ENCODE results near the gene P2RX5. TPM values are rescaled to one million over a fixed set of nuclear protein-coding genes. Genes with fewer than 3 reads are reported as not detected.
"Not testable (repeated sequence)": the region's sequence is repeated elsewhere in the genome, so short reads cannot be mapped to it uniquely, and the experiment has no call there.

The P2RX5 gene
- total RNA-seq = 0.20 and 0.44 TPM in 2 replicates

GRCh38 chr17:3695723-3696411 lies at the start of gene P2RX5:
P2RX5 (minus strand) TSS chr17:3696155; CDS start chr17:3696005, 150 bp downstream.
- DNase-seq (ENCODE audit: low read depth in 2 of 2) = peak; percentile 18 to 19

DNA sequence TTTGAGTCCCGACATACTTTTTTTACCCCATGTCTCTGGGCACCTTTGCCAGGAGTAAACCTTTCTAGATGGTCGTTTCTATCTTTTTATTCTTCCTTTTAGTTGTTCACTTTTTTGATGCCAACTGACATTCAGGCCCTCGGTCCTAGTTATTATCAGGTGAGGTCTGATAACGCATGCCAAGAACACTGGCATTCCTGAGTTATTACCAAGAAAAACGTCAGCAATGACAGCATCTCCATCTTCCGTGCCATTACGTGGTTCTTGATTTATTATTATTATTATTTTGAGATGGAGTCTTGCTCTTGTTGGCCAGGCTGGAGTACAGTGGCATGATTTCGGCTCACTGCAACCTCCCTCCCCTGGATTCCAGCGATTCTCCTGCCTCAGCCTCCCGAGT lies 49.1 kb upstream of the P2RX5 start:
- DNase-seq (ENCODE audit: low read depth in 2 of 2) = no peak

- DNase-seq (ENCODE audit: low read depth in 2 of 2) = no peak
Measured at GRCh38 chr17:3744014-3744413, 48.1 kb upstream of the P2RX5 start.

- no peak for DNase-seq (ENCODE audit: low read depth in 2 of 2)
Measured at GRCh38 chr17:3740611-3741073, 44.7 kb upstream of the P2RX5 start.

GRCh38 chr17:3739422-3740124 lies 43.6 kb upstream of the P2RX5 start:
- no peak for DNase-seq (ENCODE audit: low read depth in 2 of 2)

GRCh38 chr17:3738562-3739295 lies 42.8 kb upstream of the P2RX5 start:
- no peak for DNase-seq (ENCODE audit: low read depth in 2 of 2)

- no peak for DNase-seq (ENCODE audit: low read depth in 2 of 2)
Measured at GRCh38 chr17:3735515-3735914, 39.6 kb upstream of the P2RX5 start.

- DNase-seq (ENCODE audit: low read depth in 2 of 2) = not testable (repeated sequence)
Measured at GRCh38 chr17:3734911-3735276, 38.9 kb upstream of the P2RX5 start.

- peak in 1 of 2 donors; percentile 48 for DNase-seq (ENCODE audit: low read depth in 2 of 2)
Measured at GRCh38 chr17:3732210-3732621, 36.3 kb upstream of the P2RX5 start.

DNA sequence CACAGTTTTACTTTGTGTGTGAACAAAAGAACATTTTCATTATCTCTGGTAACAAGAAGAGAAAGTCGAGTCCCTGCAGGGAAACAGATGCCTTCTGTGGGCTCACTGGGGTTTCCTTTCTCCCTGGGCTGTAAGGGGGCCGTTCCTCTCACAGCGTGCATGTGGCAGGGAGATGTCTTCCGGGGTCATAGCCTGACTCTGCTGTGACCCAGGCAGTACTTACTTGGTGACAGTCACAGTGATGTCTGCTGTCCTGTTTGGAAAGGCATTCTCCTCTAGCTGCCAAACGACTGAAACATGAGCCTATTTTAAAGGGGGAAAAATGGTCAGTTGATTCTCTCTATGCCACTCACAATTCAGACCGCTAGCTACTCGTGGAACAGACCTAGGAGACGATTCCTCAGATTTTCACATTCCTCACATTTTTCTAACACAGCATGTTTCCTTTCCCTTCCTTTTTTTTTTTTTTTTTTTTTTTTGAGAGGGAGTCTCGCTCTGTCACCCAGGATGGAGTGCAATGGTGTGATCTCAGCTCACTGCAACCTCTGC lies 35.0 kb upstream of the P2RX5 start:
- no peak for DNase-seq (ENCODE audit: low read depth in 2 of 2)

- DNase-seq (ENCODE audit: low read depth in 2 of 2) = no peak
Measured at GRCh38 chr17:3729881-3730280, 33.9 kb upstream of the P2RX5 start.

GRCh38 chr17:3728099-3728498 lies 32.1 kb upstream of the P2RX5 start:
- DNase-seq (ENCODE audit: low read depth in 2 of 2) = not testable (repeated sequence)

DNA sequence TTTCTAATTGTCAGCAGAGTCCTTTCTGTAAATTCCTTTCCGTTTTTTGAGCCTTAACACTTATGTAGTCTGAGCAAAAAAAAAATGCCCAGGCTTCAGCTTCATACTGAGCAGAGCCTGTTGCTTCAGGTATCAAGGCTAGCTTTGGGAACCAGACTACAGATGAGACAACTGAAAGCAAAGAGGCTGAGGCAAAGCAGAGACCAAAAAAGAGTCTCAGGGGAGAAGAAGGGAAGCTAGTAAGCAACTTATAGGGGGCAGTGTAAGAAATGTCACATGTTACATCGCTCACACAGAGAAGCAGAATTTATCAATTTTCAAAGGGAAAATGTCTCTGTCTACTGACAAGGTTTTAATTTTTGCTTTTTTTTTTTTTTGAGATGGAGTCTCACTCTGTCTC lies 31.1 kb upstream of the P2RX5 start:
- no peak for DNase-seq (ENCODE audit: low read depth in 2 of 2)

DNA sequence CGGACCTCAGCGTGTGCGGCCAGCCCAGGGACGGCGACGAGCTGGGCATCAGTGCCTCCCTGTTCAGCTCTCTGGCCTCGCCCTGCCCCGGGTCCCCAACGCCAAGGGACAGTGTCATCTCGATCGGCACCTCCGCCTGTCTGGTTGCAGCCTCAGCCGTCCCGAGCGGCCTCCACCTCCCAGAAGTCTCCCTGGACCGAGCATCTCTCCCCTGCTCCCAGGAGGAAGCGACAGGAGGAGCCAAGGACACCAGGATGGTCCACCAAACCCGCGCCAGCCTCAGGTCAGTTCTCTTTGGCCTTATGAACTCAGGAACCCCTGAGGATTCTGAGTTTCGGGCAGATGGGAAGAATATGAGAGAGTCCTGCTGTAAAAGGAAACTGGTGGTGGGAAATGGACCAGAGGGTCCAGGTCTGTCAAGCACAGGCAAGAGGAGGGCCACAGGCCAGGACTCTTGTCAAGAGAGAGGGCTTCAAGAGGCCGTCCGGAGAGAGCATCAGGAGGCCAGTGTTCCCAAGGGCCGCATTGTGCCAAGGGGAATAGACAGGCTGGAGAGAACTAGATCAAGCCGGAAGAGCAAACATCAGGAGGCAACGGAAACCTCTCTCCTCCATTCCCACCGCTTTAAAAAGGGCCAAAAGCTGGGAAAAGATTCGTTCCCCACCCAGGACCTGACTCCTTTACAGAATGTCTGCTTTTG lies 28.6 kb upstream of the P2RX5 start:
- no peak for DNase-seq (ENCODE audit: low read depth in 2 of 2)

GRCh38 chr17:3723556-3724377 lies 27.8 kb upstream of the P2RX5 start, which contains the start of gene HASPIN:
HASPIN (plus strand) TSS chr17:3723903; CDS start chr17:3723936, 33 bp downstream.
- DNase-seq (ENCODE audit: low read depth in 2 of 2) = peak; percentile 90 to 95

DNA sequence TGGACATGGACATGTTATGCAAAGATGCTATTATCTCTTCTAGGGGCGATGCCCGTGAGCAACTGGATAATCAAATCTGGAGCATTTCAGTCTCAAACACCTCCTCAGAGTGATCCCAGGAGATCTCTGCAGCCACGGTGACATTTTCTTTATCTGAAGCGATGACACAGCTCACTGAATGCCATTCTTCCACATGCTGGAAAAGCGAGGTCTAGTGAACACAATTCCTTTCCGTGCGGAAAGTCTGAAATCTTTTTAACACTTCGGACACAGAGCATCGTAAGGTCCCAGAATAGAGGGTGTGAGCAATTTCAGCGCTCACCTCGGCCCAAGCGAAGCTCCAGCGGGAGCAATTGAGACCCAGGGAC lies 27.2 kb upstream of the P2RX5 start:
- no peak for DNase-seq (ENCODE audit: low read depth in 2 of 2)

DNA sequence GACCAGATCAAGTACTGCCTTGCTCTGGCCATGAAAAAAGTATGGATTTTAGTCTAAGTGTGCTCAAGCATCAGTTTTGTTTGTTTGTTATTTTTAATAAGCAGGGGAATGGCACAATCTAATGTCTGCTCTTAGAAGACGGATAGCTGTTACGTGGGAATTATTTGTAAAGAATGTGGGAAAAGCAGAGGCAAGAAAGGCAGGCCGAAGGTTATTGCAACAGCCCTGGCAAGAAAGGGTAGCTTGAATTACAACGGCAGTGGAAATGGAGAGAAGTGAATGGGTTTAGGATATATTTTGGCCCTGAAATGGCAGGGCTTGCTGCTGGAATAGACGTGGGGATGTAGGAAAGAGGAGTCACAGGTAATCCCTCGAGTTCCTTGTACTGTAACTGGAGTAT lies 26.8 kb upstream of the P2RX5 start:
- DNase-seq (ENCODE audit: low read depth in 2 of 2) = no peak

GRCh38 chr17:3719265-3719664 lies 23.3 kb upstream of the P2RX5 start:
- DNase-seq (ENCODE audit: low read depth in 2 of 2) = no peak

GRCh38 chr17:3718201-3718600 lies 22.2 kb upstream of the P2RX5 start:
- DNase-seq (ENCODE audit: low read depth in 2 of 2) = no peak

DNA sequence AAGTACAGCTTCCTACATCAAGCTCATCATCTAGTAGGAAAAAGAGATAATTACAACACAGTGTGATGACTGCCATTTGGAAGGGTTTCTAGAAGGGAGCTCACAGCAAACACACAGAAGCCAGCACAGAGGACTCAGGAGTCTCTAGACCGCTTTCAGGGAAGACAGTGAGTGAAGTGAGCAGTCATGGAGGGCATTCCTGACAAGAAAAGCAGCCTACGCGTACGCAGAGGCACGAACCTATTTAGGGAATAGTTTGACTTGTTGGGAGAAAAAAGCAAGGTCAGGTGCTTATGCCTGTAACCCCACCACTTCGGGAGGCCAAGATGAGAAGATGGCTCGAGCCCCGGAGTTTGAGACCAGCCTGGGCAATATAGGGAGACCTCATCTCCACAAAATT lies 19.3 kb upstream of the P2RX5 start:
- DNase-seq (ENCODE audit: low read depth in 2 of 2) = no peak

Data from lung microvascular endothelial cell (primary cell).